HEK293 (cell line): ENCODE results near the gene RHD.

Experiments
- CTCF ChIA-PET: fragments of 350-600 bp; formaldehyde crosslinking; extraction: SDS; loops from one replicate; lab custom pipeline; 2021; ENCODE audit warnings: antibody characterized with exemption; lab: Yijun Ruan, JAX
- POLR2A ChIA-PET: fragments of 300-600 bp; formaldehyde crosslinking; extraction: SDS; loops from one replicate; lab custom pipeline; 2020; ENCODE audit warnings: antibody characterized with exemption, inconsistent platforms; lab: Yijun Ruan, JAX
- H3K27ac ChIP-seq: fragments of 200-500 bp; sonication (Bioruptor generic); 2 replicates; pipeline ENCODE4 v1.5.1; 2014; ENCODE audit warnings: low read depth, low read length, control low read depth, inconsistent platforms; ENCODE audit errors: extremely low read depth
- H3K36me3 ChIP-seq, 2 experiments: fragments of 200-500 bp in 1 of 2; sonication (Bioruptor generic) in 1 of 2; 1 replicate in 1 of 2; 2 replicates in 1 of 2; pipeline ENCODE4 v1.5.1; 2014 to 2017; ENCODE audit warnings: inconsistent platforms in 2 of 2, low read length in 2 of 2; ENCODE audit not compliant: control insufficient read depth in 2 of 2, insufficient read depth in 1 of 2
- H3K4me1 ChIP-seq: fragments of 200-500 bp; sonication (Bioruptor generic); 2 replicates; pipeline ENCODE4 v1.5.1; 2014; ENCODE audit warnings: mild to moderate bottlenecking, low read length, inconsistent platforms; ENCODE audit not compliant: control insufficient read depth, insufficient read depth
- H3K4me3 ChIP-seq: 2 replicates; pipeline ENCODE4 v1.5.1; 2011; ENCODE audit warnings: low read depth, mild to moderate bottlenecking, control low read depth, low read length, moderate library complexity
- H3K9me3 ChIP-seq: fragments of 200-500 bp; sonication (Bioruptor generic); 2 replicates; pipeline ENCODE4 v1.5.1; 2014; ENCODE audit warnings: low read depth, low read length, inconsistent platforms; ENCODE audit not compliant: control insufficient read depth, insufficient read depth
- GLIS1 ChIP-seq: fragments of 450-650 bp; formaldehyde crosslinking; IDR thresholded peaks from 2 replicates; pipeline ENCODE4 v1.5.1; 2016; ENCODE audit warnings: missing biosample characterization, missing genetic modification characterization
- HOXA7 ChIP-seq: sonication (generic); formaldehyde crosslinking; IDR thresholded peaks from 2 replicates; pipeline ENCODE4 v1.8.1; 2022; ENCODE audit warnings: missing genetic modification reagents, borderline replicate concordance
- KLF10 ChIP-seq: fragments of 450-650 bp; IDR thresholded peaks from 2 replicates; pipeline ENCODE4 v1.5.1; 2018; ENCODE audit warnings: missing biosample characterization, mild to moderate bottlenecking, missing genetic modification characterization
- MYNN ChIP-seq: fragments of 450-650 bp; formaldehyde crosslinking; IDR thresholded peaks from 2 replicates; pipeline ENCODE4 v1.5.1; 2016; ENCODE audit warnings: missing biosample characterization, missing genetic modification characterization, borderline replicate concordance
- REPIN1 ChIP-seq: fragments of 450-650 bp; formaldehyde crosslinking; IDR thresholded peaks from 2 replicates; pipeline ENCODE4 v1.5.1; 2017; ENCODE audit warnings: missing biosample characterization, missing genetic modification characterization, low read depth
- SETDB1 ChIP-seq: IDR thresholded peaks from one replicate; pipeline ENCODE4 v1.6.1; 2017; ENCODE audit warnings: mild to moderate bottlenecking, low read length, moderate library complexity, mixed read lengths; ENCODE audit not compliant: insufficient read length
- SP3 ChIP-seq: fragments of 450-650 bp; formaldehyde crosslinking; IDR thresholded peaks from 2 replicates; pipeline ENCODE4 v1.5.1; 2016; ENCODE audit warnings: missing biosample characterization, missing genetic modification characterization
- ZBTB17 ChIP-seq: fragments of 450-650 bp; formaldehyde crosslinking; IDR thresholded peaks from 2 replicates; pipeline ENCODE4 v1.5.1; 2016; ENCODE audit warnings: missing biosample characterization, missing genetic modification characterization
- ZBTB8A ChIP-seq: fragments of 450-650 bp; formaldehyde crosslinking; IDR thresholded peaks from 2 replicates; pipeline ENCODE4 v1.5.1; 2016; ENCODE audit warnings: missing biosample characterization, missing genetic modification characterization
- ZFP3 ChIP-seq: fragments of 450-650 bp; formaldehyde crosslinking; IDR thresholded peaks from 2 replicates; pipeline ENCODE4 v1.5.1; 2016; ENCODE audit warnings: low read depth, missing biosample characterization, missing genetic modification characterization
- ZNF211 ChIP-seq: fragments of 450-650 bp; formaldehyde crosslinking; IDR thresholded peaks from 2 replicates; pipeline ENCODE4 v1.5.1; 2016; ENCODE audit warnings: low read depth, missing biosample characterization, missing genetic modification characterization
- ZNF221 ChIP-seq: fragments of 450-650 bp; formaldehyde crosslinking; IDR thresholded peaks from 2 replicates; pipeline ENCODE4 v1.5.1; 2017; ENCODE audit warnings: missing biosample characterization, missing genetic modification characterization, borderline replicate concordance
- ZNF501 ChIP-seq: fragments of 450-650 bp; formaldehyde crosslinking; IDR thresholded peaks from 2 replicates; pipeline ENCODE4 v1.5.1; 2016; ENCODE audit warnings: missing biosample characterization, missing genetic modification characterization
- ZNF530 ChIP-seq: fragments of 450-650 bp; formaldehyde crosslinking; IDR thresholded peaks from 2 replicates; pipeline ENCODE4 v1.5.1; 2016; ENCODE audit warnings: low read depth, missing biosample characterization, missing genetic modification characterization
- ZNF654 ChIP-seq: fragments of 450-650 bp; formaldehyde crosslinking; IDR thresholded peaks from 2 replicates; pipeline ENCODE4 v1.5.1; 2016; ENCODE audit warnings: low read depth, missing biosample characterization, missing genetic modification characterization
- ZNF791 ChIP-seq: fragments of 450-650 bp; formaldehyde crosslinking; IDR thresholded peaks from 2 replicates; pipeline ENCODE4 v1.5.1; 2016; ENCODE audit warnings: missing biosample characterization, missing genetic modification characterization
- ZSCAN18 ChIP-seq: fragments of 450-650 bp; formaldehyde crosslinking; IDR thresholded peaks from 2 replicates; pipeline ENCODE4 v1.5.1; 2016; ENCODE audit warnings: missing biosample characterization, missing genetic modification characterization
- ZSCAN5A ChIP-seq: fragments of 450-650 bp; formaldehyde crosslinking; IDR thresholded peaks from 2 replicates; pipeline ENCODE4 v1.5.1; 2016; ENCODE audit warnings: missing biosample characterization, missing genetic modification characterization
- TF ChIP-seq, protein P1 (sequence below): fragments of 450-650 bp; formaldehyde crosslinking; IDR thresholded peaks from 2 replicates; pipeline ENCODE4 v1.5.1; 2017; ENCODE audit warnings: missing biosample characterization, missing genetic modification characterization
- TF ChIP-seq, protein P2 (sequence below): fragments of 450-650 bp; formaldehyde crosslinking; IDR thresholded peaks from 2 replicates; pipeline ENCODE4 v1.5.1; 2016; ENCODE audit warnings: missing biosample characterization, missing genetic modification characterization

Gene RHD

DNA sequence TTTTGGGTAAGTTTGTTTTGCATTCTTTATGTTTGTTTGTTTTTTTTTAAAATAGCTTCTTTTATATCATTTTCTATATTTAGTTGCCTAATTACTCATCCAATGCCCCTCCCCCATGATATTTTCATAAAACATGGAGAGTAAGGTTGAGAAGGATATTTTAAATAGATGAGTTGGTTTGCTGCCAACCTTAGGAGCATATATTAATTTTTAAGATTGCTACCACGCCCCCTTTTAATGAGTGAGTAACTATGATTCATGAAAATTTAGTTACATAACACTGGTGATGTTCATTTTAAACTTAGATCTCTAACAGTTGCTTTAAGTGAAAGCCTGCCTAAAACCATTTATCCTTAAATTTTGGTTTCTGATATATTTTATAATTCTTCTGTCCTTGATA lies 84.5 kb downstream of the RHD start:
- Histone ChIP-seq H3K4me1 (no peaks in the 10 kb centered on the region), H3K36me3 (peaks cover 28 to 81% of the 10 kb centered on the region in 2 experiments), H3K4me3 (no peak overlapping the region), H3K9me3 (no peaks in the 10 kb centered on the region), H3K27ac (no peak overlapping the region)
- POLR2A ChIA-PET, result no interaction called here
- CTCF ChIA-PET, result no interaction called here
- TF ChIP-seq KLF10 (tag by site-specific recombination) (0 out of 2 replicates have a peak, but pooled peaks have one; percentile 22), ZNF654 (tag by site-specific recombination) (no peak), ZNF501 (tag by site-specific recombination) (no peak)

DNA sequence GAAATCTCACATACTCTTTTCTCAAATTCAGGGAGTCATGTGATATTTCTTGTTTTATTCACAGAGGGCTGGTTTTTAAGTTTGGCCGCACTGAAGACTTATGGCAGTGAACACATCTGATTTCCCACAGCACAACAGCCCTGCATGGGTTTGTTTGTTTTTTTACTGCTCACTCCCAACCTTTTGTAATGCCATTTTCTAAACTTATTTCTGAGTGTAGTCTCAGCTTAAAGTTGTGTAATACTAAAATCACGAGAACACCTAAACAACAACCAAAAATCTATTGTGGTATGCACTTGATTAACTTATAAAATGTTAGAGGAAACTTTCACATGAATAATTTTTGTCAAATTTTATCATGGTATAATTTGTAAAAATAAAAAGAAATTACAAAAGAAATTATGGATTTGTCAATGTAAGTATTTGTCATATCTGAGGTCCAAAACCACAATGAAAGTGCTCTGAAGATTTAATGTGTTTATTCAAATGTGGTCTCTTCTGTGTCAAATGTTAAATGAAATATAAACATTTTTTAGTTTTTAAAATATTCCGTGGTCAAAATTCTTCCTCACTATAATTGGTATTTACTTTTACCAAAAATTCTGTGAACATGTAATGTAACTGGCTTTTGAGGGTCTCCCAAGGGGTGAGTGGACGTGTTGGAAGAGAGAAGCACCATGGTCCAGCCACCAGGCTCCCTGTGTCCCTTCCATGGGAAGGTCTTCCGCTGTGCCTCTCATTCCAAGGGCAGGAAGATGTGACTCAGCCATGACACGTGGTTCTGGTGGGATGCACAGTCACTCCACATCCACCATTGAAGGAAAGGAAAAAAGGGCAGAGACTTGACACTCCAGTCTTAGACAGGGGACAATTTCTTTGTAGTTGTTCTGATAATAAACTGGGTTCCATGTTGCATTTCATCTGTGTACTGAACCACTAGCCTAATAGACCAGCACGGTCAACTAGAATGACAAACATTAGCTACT lies 88.6 kb downstream of the RHD start:
- CTCF ChIA-PET, result interaction anchor here (0.7 kb wide), 1 partner anchor 11 kb away, joined by 3 read pairs; no protein-coding TSS in a partner anchor

DNA sequence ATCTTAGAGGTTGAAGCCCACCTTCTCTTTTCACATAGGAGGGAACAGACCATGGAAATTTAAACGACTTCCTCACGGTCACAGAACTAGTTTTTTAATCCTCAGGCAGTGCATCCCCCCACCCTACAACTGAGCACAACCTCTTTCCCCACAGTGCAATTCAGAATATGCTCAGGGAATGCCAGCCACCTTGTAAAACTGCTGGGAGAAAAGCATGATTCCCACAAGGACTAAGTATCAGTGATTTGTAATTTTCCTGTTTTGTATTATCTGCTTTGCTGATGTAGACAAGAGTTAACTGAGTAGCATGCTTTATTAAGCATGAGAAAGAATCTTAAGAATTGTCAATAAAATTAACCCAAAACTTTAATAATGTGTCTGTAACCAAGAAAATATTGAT lies 89.6 kb downstream of the RHD start:
- ChIA-PET POLR2A (interaction anchor here (0.8 kb wide), 1 partner anchor 410 kb away, joined by 3 read pairs; no protein-coding TSS in a partner anchor), CTCF (no interaction called here)
- Histone ChIP-seq H3K36me3 (peaks cover 5 to 43% of the 10 kb centered on the region in 2 experiments), H3K27ac (no peak overlapping the region), H3K4me3 (no peak overlapping the region)
- TF ChIP-seq, protein P1, sequence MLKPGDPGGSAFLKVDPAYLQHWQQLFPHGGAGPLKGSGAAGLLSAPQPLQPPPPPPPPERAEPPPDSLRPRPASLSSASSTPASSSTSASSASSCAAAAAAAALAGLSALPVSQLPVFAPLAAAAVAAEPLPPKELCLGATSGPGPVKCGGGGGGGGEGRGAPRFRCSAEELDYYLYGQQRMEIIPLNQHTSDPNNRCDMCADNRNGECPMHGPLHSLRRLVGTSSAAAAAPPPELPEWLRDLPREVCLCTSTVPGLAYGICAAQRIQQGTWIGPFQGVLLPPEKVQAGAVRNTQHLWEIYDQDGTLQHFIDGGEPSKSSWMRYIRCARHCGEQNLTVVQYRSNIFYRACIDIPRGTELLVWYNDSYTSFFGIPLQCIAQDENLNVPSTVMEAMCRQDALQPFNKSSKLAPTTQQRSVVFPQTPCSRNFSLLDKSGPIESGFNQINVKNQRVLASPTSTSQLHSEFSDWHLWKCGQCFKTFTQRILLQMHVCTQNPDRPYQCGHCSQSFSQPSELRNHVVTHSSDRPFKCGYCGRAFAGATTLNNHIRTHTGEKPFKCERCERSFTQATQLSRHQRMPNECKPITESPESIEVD, result peak; percentile 37; the same call in 1 of the 2 replicates
- no peak for TF ChIP-seq ZSCAN5A (tag by site-specific recombination)
- TF ChIP-seq, all 188 proteins: peak for 1
- no peaks in the 10 kb centered on the region for H3K4me1 ChIP-seq
- no peaks in the 10 kb centered on the region for H3K9me3 ChIP-seq

More for the DNA sequence above, 88.6 kb downstream of the RHD start:
- Histone ChIP-seq H3K4me1 (no peaks in the 10 kb centered on the region), H3K27ac (no peak overlapping the region), H3K36me3 (peaks cover 5 to 53% of the 10 kb centered on the region in 2 experiments), H3K9me3 (no peaks in the 10 kb centered on the region), H3K4me3 (no peak overlapping the region)
- TF ChIP-seq ZSCAN18, result no peak
- no peak for TF ChIP-seq GLIS1 (tag by site-specific recombination)
- TF ChIP-seq SP3 (tag by site-specific recombination), result no peak
- no peak for TF ChIP-seq HOXA7 (CRISPR knock-in tag)
- TF ChIP-seq ZBTB8A (tag by site-specific recombination), result no peak
- TF ChIP-seq REPIN1 (tag by site-specific recombination), result no peak
- TF ChIP-seq ZNF791 (tag by site-specific recombination), result no peak
- no peak for TF ChIP-seq ZFP3 (tag by site-specific recombination)
- TF ChIP-seq ZNF530, result no peak
- TF ChIP-seq MYNN (tag by site-specific recombination), result no peak
- no peak for TF ChIP-seq ZNF211
- no peak for TF ChIP-seq ZBTB17 (tag by site-specific recombination)
- TF ChIP-seq SETDB1, result no peak
- TF ChIP-seq, protein P2, sequence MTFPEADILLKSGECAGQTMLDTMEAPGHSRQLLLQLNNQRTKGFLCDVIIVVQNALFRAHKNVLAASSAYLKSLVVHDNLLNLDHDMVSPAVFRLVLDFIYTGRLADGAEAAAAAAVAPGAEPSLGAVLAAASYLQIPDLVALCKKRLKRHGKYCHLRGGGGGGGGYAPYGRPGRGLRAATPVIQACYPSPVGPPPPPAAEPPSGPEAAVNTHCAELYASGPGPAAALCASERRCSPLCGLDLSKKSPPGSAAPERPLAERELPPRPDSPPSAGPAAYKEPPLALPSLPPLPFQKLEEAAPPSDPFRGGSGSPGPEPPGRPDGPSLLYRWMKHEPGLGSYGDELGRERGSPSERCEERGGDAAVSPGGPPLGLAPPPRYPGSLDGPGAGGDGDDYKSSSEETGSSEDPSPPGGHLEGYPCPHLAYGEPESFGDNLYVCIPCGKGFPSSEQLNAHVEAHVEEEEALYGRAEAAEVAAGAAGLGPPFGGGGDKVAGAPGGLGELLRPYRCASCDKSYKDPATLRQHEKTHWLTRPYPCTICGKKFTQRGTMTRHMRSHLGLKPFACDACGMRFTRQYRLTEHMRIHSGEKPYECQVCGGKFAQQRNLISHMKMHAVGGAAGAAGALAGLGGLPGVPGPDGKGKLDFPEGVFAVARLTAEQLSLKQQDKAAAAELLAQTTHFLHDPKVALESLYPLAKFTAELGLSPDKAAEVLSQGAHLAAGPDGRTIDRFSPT, result no peak
- TF ChIP-seq ZNF221 (tag by site-specific recombination), result no peak
- POLR2A ChIA-PET, result interaction anchor here (0.8 kb wide), 1 partner anchor 411 kb away, joined by 3 read pairs; no protein-coding TSS in a partner anchor
